ENCODE data around the gene HOXA10. TPM values are rescaled to one million over a fixed set of nuclear protein-coding genes. Genes with fewer than 3 reads are reported as not detected.

The HOXA10 gene
- total RNA-seq, 1 donor from 2014 or later, result not detected

DNA sequence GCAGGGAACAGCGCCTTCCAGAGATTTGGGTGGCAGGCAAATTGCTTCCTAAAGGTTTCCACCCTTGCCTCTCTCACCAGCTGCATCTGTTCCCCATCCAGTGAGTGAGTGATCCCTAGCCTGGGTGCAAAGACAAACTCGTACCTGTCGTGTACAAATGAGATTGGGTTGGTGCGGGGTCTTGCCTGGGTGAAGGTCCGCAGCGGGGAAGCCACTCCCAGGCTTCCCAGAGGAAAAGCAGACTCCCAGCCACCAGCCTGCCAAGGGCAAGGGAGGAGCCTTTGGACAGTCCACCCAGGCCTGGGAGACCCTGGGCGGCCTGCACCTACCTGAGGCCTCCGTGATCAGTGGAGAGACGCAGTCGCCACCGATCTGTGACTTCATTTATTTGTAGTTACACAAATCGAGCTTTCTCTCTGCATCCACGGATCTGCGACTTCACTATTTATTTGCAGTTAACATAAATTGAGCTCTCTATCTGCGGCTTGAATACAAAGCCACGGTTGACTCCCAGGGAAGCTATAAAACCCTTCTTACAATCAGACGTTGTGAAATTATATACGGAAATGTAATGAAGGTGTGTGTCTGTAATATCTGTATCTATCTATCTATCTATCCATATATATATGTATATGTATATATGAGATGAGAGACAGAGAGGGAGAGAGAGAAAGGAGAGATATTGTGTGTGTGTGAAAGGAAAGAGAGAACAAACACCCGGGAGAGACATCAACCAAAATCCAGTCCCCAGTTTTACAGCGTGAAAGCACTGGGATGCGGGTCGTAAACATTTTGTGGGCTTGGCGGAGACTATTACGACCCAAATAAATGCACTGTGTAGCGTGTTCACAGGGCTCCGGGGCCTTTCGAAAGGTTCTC, 14.6 kb downstream of the HOXA10 start:
- TF ChIP-seq, protein P1, sequence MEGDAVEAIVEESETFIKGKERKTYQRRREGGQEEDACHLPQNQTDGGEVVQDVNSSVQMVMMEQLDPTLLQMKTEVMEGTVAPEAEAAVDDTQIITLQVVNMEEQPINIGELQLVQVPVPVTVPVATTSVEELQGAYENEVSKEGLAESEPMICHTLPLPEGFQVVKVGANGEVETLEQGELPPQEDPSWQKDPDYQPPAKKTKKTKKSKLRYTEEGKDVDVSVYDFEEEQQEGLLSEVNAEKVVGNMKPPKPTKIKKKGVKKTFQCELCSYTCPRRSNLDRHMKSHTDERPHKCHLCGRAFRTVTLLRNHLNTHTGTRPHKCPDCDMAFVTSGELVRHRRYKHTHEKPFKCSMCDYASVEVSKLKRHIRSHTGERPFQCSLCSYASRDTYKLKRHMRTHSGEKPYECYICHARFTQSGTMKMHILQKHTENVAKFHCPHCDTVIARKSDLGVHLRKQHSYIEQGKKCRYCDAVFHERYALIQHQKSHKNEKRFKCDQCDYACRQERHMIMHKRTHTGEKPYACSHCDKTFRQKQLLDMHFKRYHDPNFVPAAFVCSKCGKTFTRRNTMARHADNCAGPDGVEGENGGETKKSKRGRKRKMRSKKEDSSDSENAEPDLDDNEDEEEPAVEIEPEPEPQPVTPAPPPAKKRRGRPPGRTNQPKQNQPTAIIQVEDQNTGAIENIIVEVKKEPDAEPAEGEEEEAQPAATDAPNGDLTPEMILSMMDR (IDR thresholded peaks at IDR 0.05; ENCODE audit: borderline replicate concordance), result no peak

DNA sequence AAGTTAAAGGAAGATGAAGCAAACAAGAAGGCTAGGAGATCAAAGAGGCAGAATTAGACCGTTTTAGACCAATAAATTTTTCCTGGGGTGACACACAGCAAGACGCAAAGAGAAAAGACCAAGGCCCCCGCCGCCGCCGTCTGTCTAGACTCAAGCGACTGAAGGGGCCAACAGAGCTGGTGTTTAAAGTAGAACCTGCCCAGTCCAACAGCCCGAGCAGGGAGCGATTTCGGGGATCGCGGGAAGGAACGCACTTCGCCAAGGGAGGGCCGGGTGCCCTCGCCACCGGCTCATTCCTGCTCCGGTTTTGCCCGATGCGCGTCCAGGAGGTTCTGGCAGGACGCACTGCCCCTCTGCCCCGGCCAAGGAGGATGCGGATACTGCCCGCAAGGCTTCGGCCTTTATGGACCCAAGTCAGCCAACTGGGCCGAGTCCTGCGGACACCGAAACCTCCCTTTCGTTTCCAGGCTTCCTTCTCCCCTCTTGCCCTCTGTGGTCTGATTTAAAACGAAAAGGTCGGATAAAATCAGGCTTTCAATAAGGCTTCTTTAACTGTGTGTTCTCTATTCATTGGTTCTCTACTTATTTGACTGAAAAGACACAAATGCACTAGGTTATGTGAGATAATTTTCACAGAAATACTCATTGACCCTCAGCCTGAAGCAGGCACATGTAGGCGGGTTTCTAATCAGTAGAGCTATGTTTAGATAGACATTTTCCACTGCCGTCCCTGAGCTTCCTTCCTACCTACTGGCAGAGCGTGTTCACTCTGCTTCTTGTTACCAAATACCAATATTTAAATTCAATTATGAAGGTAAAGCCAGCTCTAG, 15.5 kb downstream of the HOXA10 start:
- no peak overlapping the region for H3K4me3 ChIP-seq
- no peaks in the 10 kb centered on the region for H3K36me3 ChIP-seq
- no peak for DNase-seq
- H3K9me3 ChIP-seq (replicated peaks), result no peaks in the 10 kb centered on the region
- no peak overlapping the region for H3K27ac ChIP-seq (replicated peaks)
- TF ChIP-seq, protein P1 (IDR thresholded peaks at IDR 0.05; ENCODE audit: borderline replicate concordance), result no peak
- peaks cover 100% of the 10 kb centered on the region for H3K27me3 ChIP-seq (ENCODE audit: low read depth)
- H3K4me1 ChIP-seq, result peaks cover 39% of the 10 kb centered on the region
- intact Hi-C loops (cut with micrococcal nuclease), result no loop called here

More for the DNA sequence above, 14.6 kb downstream of the HOXA10 start:
- Histone ChIP-seq H3K27ac (replicated peaks) (no peak overlapping the region), H3K4me1 (peaks cover 41% of the 10 kb centered on the region), H3K27me3 (ENCODE audit: low read depth) (peaks cover 100% of the 10 kb centered on the region), H3K36me3 (no peaks in the 10 kb centered on the region), H3K4me3 (peak overlapping the region; percentile 72), H3K9me3 (replicated peaks) (no peaks in the 10 kb centered on the region)
- peak; percentile 7 for DNase-seq
- intact Hi-C loops (cut with micrococcal nuclease), result loop anchor here (5.0 kb wide), 1 partner anchor 787 kb away; no protein-coding TSS in a partner anchor

DNA sequence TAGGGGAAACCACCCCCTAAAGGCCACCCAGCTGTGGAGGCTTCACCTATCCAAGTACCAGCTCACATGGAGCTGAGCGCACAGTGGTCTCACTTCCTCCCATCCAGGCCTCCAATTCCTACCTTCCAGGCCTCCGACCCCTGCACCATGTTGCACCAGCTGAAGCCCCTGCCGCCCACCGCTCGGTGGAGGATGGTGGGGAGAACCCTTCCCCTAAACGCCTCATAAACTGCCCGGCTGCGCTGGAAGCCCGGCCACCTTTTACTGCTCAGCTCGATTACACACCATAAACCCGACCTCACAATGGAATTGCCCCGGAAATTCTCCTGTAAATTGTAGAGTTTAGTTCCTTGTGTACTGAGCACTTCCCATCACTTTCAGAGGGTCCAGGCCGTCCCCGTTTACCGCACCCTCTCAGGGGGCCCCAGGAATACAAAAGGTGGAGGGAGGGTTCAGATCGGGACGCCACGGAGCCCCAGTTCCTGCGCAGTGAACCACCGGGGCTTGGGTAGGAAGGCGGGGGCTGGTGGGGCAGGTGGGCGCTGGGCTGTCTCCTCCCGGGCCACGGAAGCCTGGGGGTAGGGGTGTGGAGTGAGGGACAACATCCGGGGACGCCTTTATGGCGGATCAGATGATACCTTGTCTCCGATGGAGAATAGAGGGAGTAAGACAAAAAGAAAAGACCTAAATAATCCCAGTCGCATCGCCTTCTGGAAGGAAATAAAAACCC, 16.3 kb downstream of the HOXA10 start:
- intact Hi-C loops (cut with micrococcal nuclease), result no loop called here
- Histone ChIP-seq H3K27ac (replicated peaks) (no peak overlapping the region), H3K4me1 (peaks cover 39% of the 10 kb centered on the region), H3K9me3 (replicated peaks) (no peaks in the 10 kb centered on the region), H3K36me3 (no peaks in the 10 kb centered on the region), H3K27me3 (ENCODE audit: low read depth) (peaks cover 100% of the 10 kb centered on the region), H3K4me3 (no peak overlapping the region)
- no peak for DNase-seq
- TF ChIP-seq, protein P1 (IDR thresholded peaks at IDR 0.05; ENCODE audit: borderline replicate concordance), result no peak

DNA sequence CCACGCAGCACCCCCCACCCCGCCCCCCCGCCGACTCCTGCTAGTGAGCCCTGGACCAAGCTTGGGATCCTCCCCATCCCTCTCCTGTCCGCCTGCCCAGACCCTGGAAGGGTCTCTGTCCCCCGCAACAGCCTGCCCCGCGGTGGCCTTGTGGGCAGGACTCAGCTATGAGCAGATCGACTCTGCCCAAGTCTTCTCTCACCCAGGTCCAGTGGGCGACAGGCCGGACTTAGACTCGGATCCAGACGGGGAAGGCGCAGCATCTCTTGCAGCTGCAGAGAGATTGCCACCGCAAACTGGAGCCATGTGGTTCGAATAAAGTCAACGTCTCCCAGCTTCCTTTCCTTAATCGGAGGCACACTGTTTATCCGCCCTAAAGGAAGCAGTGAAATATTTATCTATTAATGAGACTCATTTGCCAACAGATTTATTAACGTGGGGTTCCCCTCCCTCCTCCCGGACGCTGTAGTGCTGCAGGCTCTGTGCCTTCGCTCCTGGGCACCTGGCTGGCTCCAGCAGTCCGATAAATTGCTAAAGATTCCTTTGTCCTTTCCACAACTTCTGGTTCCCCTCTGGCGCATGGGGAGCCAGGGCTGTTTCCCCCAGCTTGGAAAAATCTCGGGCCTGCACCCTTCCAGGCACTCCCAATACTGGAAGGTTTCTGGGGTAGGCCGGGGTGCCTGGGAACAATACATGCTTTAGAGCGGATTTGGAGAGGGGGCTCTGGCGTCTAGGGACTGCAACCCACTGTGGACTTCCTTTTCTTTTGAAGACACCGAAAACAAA, 17.0 kb downstream of the HOXA10 start:
- no peak overlapping the region for H3K27ac ChIP-seq (replicated peaks)
- peaks cover 100% of the 10 kb centered on the region for H3K27me3 ChIP-seq (ENCODE audit: low read depth)
- H3K4me1 ChIP-seq, result peaks cover 46% of the 10 kb centered on the region

More for the DNA sequence above, 17.0 kb downstream of the HOXA10 start:
- Histone ChIP-seq H3K4me3 (peak overlapping the region; percentile 52), H3K9me3 (replicated peaks) (no peaks in the 10 kb centered on the region), H3K36me3 (no peaks in the 10 kb centered on the region)
- intact Hi-C loops (cut with micrococcal nuclease), result no loop called here
- TF ChIP-seq, protein P1 (IDR thresholded peaks at IDR 0.05; ENCODE audit: borderline replicate concordance), result no peak
- no peak for DNase-seq
